WERI-Rb-1 (cell line): ENCODE results near the gene KREMEN1.

ENCODE experiments used
- DNase-seq: peaks from one replicate; pipeline ENCODE4 v3.0.0-alpha.2; 2020
- H3K27ac ChIP-seq: fragments of 250-450 bp; sonication (Bioruptor Pico); 2 replicates; pipeline ENCODE4 v1.5.1; 2020; ENCODE audit warnings: mild to moderate bottlenecking, moderate library complexity
- H3K27me3 ChIP-seq: fragments of 250-450 bp; sonication (Bioruptor Pico); 2 replicates; pipeline ENCODE4 v1.5.1; 2021; ENCODE audit warnings: mild to moderate bottlenecking, low read depth, moderate library complexity; ENCODE audit not compliant: insufficient read depth, severe bottlenecking
- H3K36me3 ChIP-seq: fragments of 250-450 bp; sonication (Bioruptor Pico); 2 replicates; pipeline ENCODE4 v1.5.1; 2020; ENCODE audit warnings: mild to moderate bottlenecking, moderate library complexity
- H3K4me3 ChIP-seq: 2 replicates; pipeline ENCODE4 v1.5.1; 2011; ENCODE audit warnings: low read depth, mild to moderate bottlenecking, control low read depth, low read length
- H3K9me3 ChIP-seq: fragments of 250-450 bp; sonication (Bioruptor Pico); 2 replicates; pipeline ENCODE4 v1.5.1; 2021; ENCODE audit warnings: mild to moderate bottlenecking, moderate library complexity; ENCODE audit not compliant: severe bottlenecking
- CTCF ChIP-seq: IDR thresholded peaks from 2 replicates; pipeline ENCODE4 v1.5.1; 2011; ENCODE audit warnings: low read depth, mild to moderate bottlenecking, control low read depth, inconsistent platforms, low read length

The KREMEN1 gene

GRCh38 chr22:29186302-29186701 is 113.5 kb downstream of the KREMEN1 start:
- Histone ChIP-seq H3K36me3 (no peaks in the 10 kb centered on the region), H3K4me3 (no peak overlapping the region), H3K27ac (no peak overlapping the region), H3K27me3 (no peaks in the 10 kb centered on the region), H3K9me3 (no peaks in the 10 kb centered on the region)
- DNase-seq = no peak
- no peak for TF ChIP-seq CTCF

- no peaks in the 10 kb centered on the region for H3K27me3 ChIP-seq
- no peaks in the 10 kb centered on the region for H3K9me3 ChIP-seq
- TF ChIP-seq CTCF = no peak
- H3K4me3 ChIP-seq = no peak overlapping the region
- no peak for DNase-seq
- H3K27ac ChIP-seq = no peak overlapping the region
- H3K36me3 ChIP-seq = no peaks in the 10 kb centered on the region
These were observed 115.0 kb downstream of the KREMEN1 start for GRCh38 chr22:29187831-29188230.

GRCh38 chr22:29190051-29190450 is 117.2 kb downstream of the KREMEN1 start:
- DNase-seq = no peak
- no peaks in the 10 kb centered on the region for H3K36me3 ChIP-seq
- H3K4me3 ChIP-seq = no peak overlapping the region
- H3K9me3 ChIP-seq = no peaks in the 10 kb centered on the region
- H3K27ac ChIP-seq = no peak overlapping the region
- H3K27me3 ChIP-seq = no peaks in the 10 kb centered on the region
- no peak for TF ChIP-seq CTCF

GRCh38 chr22:29190918-29191317 is 118.1 kb downstream of the KREMEN1 start:
- H3K36me3 ChIP-seq = no peaks in the 10 kb centered on the region
- TF ChIP-seq CTCF = no peak
- no peaks in the 10 kb centered on the region for H3K9me3 ChIP-seq
- H3K27ac ChIP-seq = no peak overlapping the region
- no peak for DNase-seq
- H3K4me3 ChIP-seq = no peak overlapping the region
- H3K27me3 ChIP-seq = no peaks in the 10 kb centered on the region

GRCh38 chr22:29193021-29193420 is 120.2 kb downstream of the KREMEN1 start:
- no peak overlapping the region for H3K4me3 ChIP-seq
- no peak for DNase-seq
- no peaks in the 10 kb centered on the region for H3K36me3 ChIP-seq
- no peak for TF ChIP-seq CTCF
- no peaks in the 10 kb centered on the region for H3K27me3 ChIP-seq
- no peak overlapping the region for H3K27ac ChIP-seq
- H3K9me3 ChIP-seq = no peaks in the 10 kb centered on the region

GRCh38 chr22:29194184-29194583 is 121.3 kb downstream of the KREMEN1 start:
- Histone ChIP-seq H3K27ac (no peak overlapping the region), H3K9me3 (no peaks in the 10 kb centered on the region), H3K36me3 (no peaks in the 10 kb centered on the region), H3K27me3 (no peaks in the 10 kb centered on the region), H3K4me3 (no peak overlapping the region)
- TF ChIP-seq CTCF = 0 out of 2 replicates have a peak, but pooled peaks have one; percentile 18
- no peak for DNase-seq
